SK-N-SH treated with all-trans-retinoic acid at 6 μM for 48 hours (cell line): Measurements from ENCODE around the gene GPR62.

Experiments
- ATAC-seq: fragments of 200-7000 bp; cut with Tn5 transposase; 3 replicates; pipeline ENCODE4 v1.9.1; 2020; ENCODE audit warnings: mild to moderate bottlenecking, moderate library complexity
- ARNTL ChIP-seq: fragments of 450-650 bp; formaldehyde crosslinking; IDR thresholded peaks from 2 replicates; pipeline ENCODE4 v1.5.0; 2020; ENCODE audit warnings: low read depth, mild to moderate bottlenecking, moderate library complexity, borderline replicate concordance
- BACH2 ChIP-seq: fragments of 250-450 bp; sonication (Bioruptor Pico); IDR thresholded peaks from 2 replicates; pipeline ENCODE4 v1.9.0; 2021; ENCODE audit warnings: mild to moderate bottlenecking, borderline replicate concordance
- CREB5 ChIP-seq: fragments of 250-450 bp; sonication (Bioruptor Pico); IDR thresholded peaks from 2 replicates; pipeline ENCODE4 v1.5.1; 2020; ENCODE audit warnings: low read depth, mild to moderate bottlenecking, moderate library complexity
- CSDC2 ChIP-seq: fragments of 250-450 bp; sonication (Bioruptor Pico); IDR thresholded peaks from 2 replicates; pipeline ENCODE4 v1.5.0; 2020; ENCODE audit warnings: mild to moderate bottlenecking, moderate library complexity
- CSRNP3 ChIP-seq: fragments of 250-450 bp; sonication (Bioruptor Pico); IDR thresholded peaks from 2 replicates; pipeline ENCODE4 v1.5.1; 2021; ENCODE audit warnings: mild to moderate bottlenecking, moderate library complexity
- ESRRG ChIP-seq: fragments of 250-450 bp; sonication (Bioruptor Pico); IDR thresholded peaks from 2 replicates; pipeline ENCODE4 v1.6.1; 2021; ENCODE audit warnings: mild to moderate bottlenecking
- GLIS3 ChIP-seq: fragments of 250-450 bp; sonication (Bioruptor Pico); IDR thresholded peaks from 2 replicates; pipeline ENCODE4 v1.5.0; 2020; ENCODE audit warnings: mild to moderate bottlenecking, moderate library complexity
- ISL1 ChIP-seq: fragments of 250-450 bp; sonication (Bioruptor Pico); IDR thresholded peaks from 2 replicates; pipeline ENCODE4 v2.1.2; 2022; ENCODE audit warnings: mild to moderate bottlenecking, moderate library complexity
- OSR1 ChIP-seq: fragments of 250-450 bp; sonication (Bioruptor Pico); IDR thresholded peaks from 2 replicates; pipeline ENCODE4 v1.8.0; 2022; ENCODE audit warnings: moderate library complexity, mild to moderate bottlenecking, inconsistent platforms
- PATZ1 ChIP-seq: fragments of 250-450 bp; sonication (Bioruptor Pico); IDR thresholded peaks from 2 replicates; pipeline ENCODE4 v1.8.0; 2020; ENCODE audit warnings: mild to moderate bottlenecking, moderate library complexity, borderline replicate concordance
- POU6F1 ChIP-seq: fragments of 250-450 bp; sonication (Bioruptor Pico); IDR thresholded peaks from 2 replicates; pipeline ENCODE4 v1.8.0; 2021; ENCODE audit warnings: low read depth, mild to moderate bottlenecking, moderate library complexity, borderline replicate concordance
- PPARA ChIP-seq: fragments of 250-450 bp; sonication (Bioruptor Pico); IDR thresholded peaks from 2 replicates; pipeline ENCODE4 v1.5.0; 2020; ENCODE audit warnings: mild to moderate bottlenecking, borderline replicate concordance
- SNAI2 ChIP-seq: fragments of 250-450 bp; sonication (Bioruptor Pico); IDR thresholded peaks from 2 replicates; pipeline ENCODE4 v1.5.0; 2020; ENCODE audit warnings: mild to moderate bottlenecking, moderate library complexity
- TCF4 ChIP-seq: fragments of 250-450 bp; sonication (Bioruptor Pico); IDR thresholded peaks from 2 replicates; pipeline ENCODE4 v1.8.0; 2021; ENCODE audit warnings: mild to moderate bottlenecking, moderate library complexity, borderline replicate concordance
- TOX ChIP-seq: fragments of 250-450 bp; sonication (Bioruptor Pico); IDR thresholded peaks from 2 replicates; pipeline ENCODE4 v1.8.0; 2021; ENCODE audit warnings: mild to moderate bottlenecking, moderate library complexity, borderline replicate concordance
- TSHZ2 ChIP-seq: fragments of 250-450 bp; sonication (Bioruptor Pico); IDR thresholded peaks from 2 replicates; pipeline ENCODE4 v1.5.0; 2020; ENCODE audit warnings: mild to moderate bottlenecking, moderate library complexity
- ZC3H10 ChIP-seq: fragments of 250-450 bp; sonication (Bioruptor Pico); IDR thresholded peaks from 2 replicates; pipeline ENCODE4 v1.5.1; 2021; ENCODE audit warnings: mild to moderate bottlenecking, moderate library complexity
- ZFP3 ChIP-seq: fragments of 250-450 bp; sonication (Bioruptor Pico); IDR thresholded peaks from 2 replicates; pipeline ENCODE4 v1.5.0; 2020; ENCODE audit warnings: mild to moderate bottlenecking, moderate library complexity
- ZFP30 ChIP-seq: fragments of 450-650 bp; formaldehyde crosslinking; IDR thresholded peaks from 2 replicates; pipeline ENCODE4 v1.5.0; 2022; ENCODE audit warnings: mild to moderate bottlenecking, moderate library complexity
- ZNF565 ChIP-seq: fragments of 450-650 bp; formaldehyde crosslinking; conservative IDR thresholded peaks from 2 replicates; pipeline ENCODE4 v1.5.0; 2020; ENCODE audit warnings: low read depth, mild to moderate bottlenecking, moderate library complexity
- ZNF70 ChIP-seq: fragments of 450-650 bp; formaldehyde crosslinking; IDR thresholded peaks from 2 replicates; pipeline ENCODE4 v1.5.0; 2020; ENCODE audit warnings: mild to moderate bottlenecking, moderate library complexity
- ZNF8 ChIP-seq: fragments of 450-650 bp; formaldehyde crosslinking; IDR thresholded peaks from 2 replicates; pipeline ENCODE4 v1.5.0; 2020; ENCODE audit warnings: mild to moderate bottlenecking, moderate library complexity

GPR62 gene

GRCh38 chr3:51998774-51999173, 43.6 kb downstream of the GPR62 start:
- TF ChIP-seq GLIS3 (CRISPR knock-in tag) = no peak
- no peak for TF ChIP-seq ZNF8 (CRISPR knock-in tag)
- TF ChIP-seq, all 23 proteins: peak for 0
- ATAC-seq = no peak

- TF ChIP-seq TCF4 (CRISPR knock-in tag) = no peak
- no peak for TF ChIP-seq GLIS3 (CRISPR knock-in tag)
- TF ChIP-seq ARNTL (CRISPR knock-in tag) = no peak
- TF ChIP-seq SNAI2 (CRISPR knock-in tag) = no peak
- no peak for TF ChIP-seq ZNF70
- TF ChIP-seq BACH2 (CRISPR knock-in tag) = no peak
- TF ChIP-seq ESRRG (CRISPR knock-in tag) = no peak
- no peak for TF ChIP-seq ZNF565
- no peak for TF ChIP-seq ZNF8 (CRISPR knock-in tag)
- TF ChIP-seq CSDC2 = no peak
- TF ChIP-seq TSHZ2 (CRISPR knock-in tag) = no peak
- TF ChIP-seq ZC3H10 (CRISPR knock-in tag) = no peak
- no peak for TF ChIP-seq TOX (CRISPR knock-in tag)
- no peak for TF ChIP-seq PPARA
- no peak for TF ChIP-seq PATZ1 (CRISPR knock-in tag)
- no peak for TF ChIP-seq ZFP30 (CRISPR knock-in tag)
- no peak for TF ChIP-seq POU6F1 (CRISPR knock-in tag)
- no peak for TF ChIP-seq CSRNP3
- TF ChIP-seq OSR1 (CRISPR knock-in tag) = no peak
- no peak for TF ChIP-seq CREB5
These were observed 44.7 kb downstream of the GPR62 start for GRCh38 chr3:51999846-52000245.

GRCh38 chr3:52001443-52001974, 46.3 kb downstream of the GPR62 start:
- ATAC-seq = peak; percentile 86
- TF ChIP-seq TCF4 (CRISPR knock-in tag) (no peak; the same call in 1 of the 2 replicates), ZNF565 (no peak), CSRNP3 (no peak), TOX (CRISPR knock-in tag) (no peak), ZFP3 (no peak), GLIS3 (CRISPR knock-in tag) (no peak), ARNTL (CRISPR knock-in tag) (no peak), ESRRG (CRISPR knock-in tag) (no peak), POU6F1 (CRISPR knock-in tag) (no peak), PPARA (no peak), CSDC2 (no peak), ZC3H10 (CRISPR knock-in tag) (no peak), ISL1 (no peak), PATZ1 (CRISPR knock-in tag) (no peak)

More at GRCh38 chr3:51999846-52000245, 44.7 kb downstream of the GPR62 start:
- no peak for ATAC-seq
